Suppressor macrophage treated with lipopolysaccharide for 1 hour (primary cell): Measurements from ENCODE around the gene BRCA1.

Experiments
- DNase-seq, 3 donors: peaks; one replicate each; pipeline ENCODE4 v3.0.0-alpha.2; 2020 to 2022

BRCA1 gene

GRCh38 chr17:43024407-43025289 is 100.5 kb downstream of the BRCA1 start, which contains the start of gene RND2:
RND2 (plus strand) TSS chr17:43025231; CDS start chr17:43025348, 117 bp downstream.
- peak; percentile 90 to 91 (median 91) for DNase-seq

GRCh38 chr17:43021741-43022512 is 103.2 kb downstream of the BRCA1 start, which contains the start of gene VAT1:
VAT1 (minus strand) TSS chr17:43022385; CDS start chr17:43022322, 63 bp downstream.
- DNase-seq = peak; percentile 81 to 94 (median 87)

- peak; percentile 81 to 89 (median 84) for DNase-seq
Observed at GRCh38 chr17:43020789-43021740, 104.1 kb downstream of the BRCA1 start.

GRCh38 chr17:43020030-43020621 is 105.0 kb downstream of the BRCA1 start:
- peak in 1 of 3 donors; percentile 11 for DNase-seq

GRCh38 chr17:43019418-43019817 is 105.7 kb downstream of the BRCA1 start:
- DNase-seq = no peak

- peak in 1 of 3 donors; percentile 10 for DNase-seq
Observed at GRCh38 chr17:43018932-43019331, 106.2 kb downstream of the BRCA1 start.

- peak in 2 of 3 donors; percentile 43 to 47 for DNase-seq
Observed at GRCh38 chr17:43018008-43018853, 106.9 kb downstream of the BRCA1 start.

GRCh38 chr17:43016216-43016615 is 108.9 kb downstream of the BRCA1 start:
- DNase-seq = no peak

GRCh38 chr17:43015579-43015978 is 109.6 kb downstream of the BRCA1 start:
- no peak for DNase-seq

- peak in 2 of 3 donors; percentile 26 to 51 for DNase-seq
Observed at GRCh38 chr17:43014649-43015542, 110.3 kb downstream of the BRCA1 start.

- DNase-seq = peak in 2 of 3 donors; percentile 22 to 23
Observed at GRCh38 chr17:43014020-43014648, 111.0 kb downstream of the BRCA1 start.

- no peak for DNase-seq
Observed at GRCh38 chr17:43013296-43013695, 111.9 kb downstream of the BRCA1 start.

- no peak for DNase-seq
Observed at GRCh38 chr17:43011728-43012472, 113.3 kb downstream of the BRCA1 start.

- DNase-seq = no peak
Observed at GRCh38 chr17:43010667-43011308, 114.4 kb downstream of the BRCA1 start.

- DNase-seq = peak; percentile 95
Observed at GRCh38 chr17:43006639-43007551, 118.3 kb downstream of the BRCA1 start, which contains the start of gene IFI35. IFI35 (plus strand) TSS chr17:43006784; CDS start chr17:43006948, 164 bp downstream.

GRCh38 chr17:43003542-43004172 is 121.5 kb downstream of the BRCA1 start:
- DNase-seq = no peak
